Stimulated activated effector memory CD8-positive, alpha-beta T cell treated with anti-CD3 and anti-CD28 coated beads, Interleukin-12 subunit alpha, Interleukin-12 subunit beta, amount 100 ng/mL, for 72 hours (primary cell): ENCODE results near the gene ZNF133.
"Not testable (repeated sequence)": the region's sequence is repeated elsewhere in the genome, so short reads cannot be mapped to it uniquely, and the experiment has no call there.

ENCODE experiments used
- ATAC-seq: fragments of 150-1000 bp; cut with Tn5 transposase; 2 replicates; pipeline ENCODE4 v1.10.0; 2021
- DNase-seq, 2 donors: peaks; one replicate each; pipeline ENCODE4 v3.0.0; 2021 to 2022; ENCODE audit warnings: low spot score in 2 of 2
- H3K27ac Mint-ChIP-seq: one replicate; pipeline ENCODE4 v1.8.0; 2022; ENCODE audit warnings: mild to moderate bottlenecking, mixed read lengths
- H3K36me3 Mint-ChIP-seq: one replicate; pipeline ENCODE4 v1.8.0; 2022; ENCODE audit warnings: mild to moderate bottlenecking, mixed read lengths
- H3K4me1 Mint-ChIP-seq: one replicate; pipeline ENCODE4 v1.8.0; 2022; ENCODE audit warnings: mixed read lengths
- H3K4me3 Mint-ChIP-seq: one replicate; pipeline ENCODE4 v1.8.0; 2022; ENCODE audit warnings: mild to moderate bottlenecking, mixed read lengths
- H3K9me3 Mint-ChIP-seq: one replicate; pipeline ENCODE4 v1.8.0; 2022; ENCODE audit warnings: mixed read lengths

Gene ZNF133

GRCh38 chr20:18287915-18288748 is at the start of gene ZNF133:
ZNF133 (plus strand) TSS chr20:18288527; CDS start chr20:18305687, 17,160 bp downstream.
- Mint-ChIP-seq H3K4me3 (peak within 1 kb of the TSS; percentile 99), H3K36me3 (peaks cover 28% of the 10 kb centered on the region), H3K4me1 (peaks cover 30% of the 10 kb centered on the region), H3K27ac (peak within 1 kb of the TSS; percentile 97), H3K9me3 (peaks cover 5% of the 10 kb centered on the region)
- DNase-seq (peak; percentile 98 to 99), ATAC-seq (peak; percentile 98)

GRCh38 chr20:18240997-18241396 is 47.3 kb upstream of the ZNF133 start:
- no peak for DNase-seq
- no peaks in the 10 kb centered on the region for H3K36me3 Mint-ChIP-seq
- peaks cover 2% of the 10 kb centered on the region for H3K9me3 Mint-ChIP-seq
- no peak overlapping the region for H3K27ac Mint-ChIP-seq
- ATAC-seq = no peak
- no peaks in the 10 kb centered on the region for H3K4me1 Mint-ChIP-seq
- H3K4me3 Mint-ChIP-seq = no peak overlapping the region

GRCh38 chr20:18243802-18244201 is 44.5 kb upstream of the ZNF133 start:
- Mint-ChIP-seq H3K4me1 (no peaks in the 10 kb centered on the region), H3K9me3 (peaks cover 2% of the 10 kb centered on the region), H3K27ac (no peak overlapping the region), H3K36me3 (no peaks in the 10 kb centered on the region), H3K4me3 (no peak overlapping the region)
- ATAC-seq = no peak
- no peak for DNase-seq

- not testable (repeated sequence) for H3K4me1 Mint-ChIP-seq, H3K4me3 Mint-ChIP-seq, ATAC-seq, DNase-seq, H3K9me3 Mint-ChIP-seq, H3K27ac Mint-ChIP-seq, H3K36me3 Mint-ChIP-seq
These were observed 39.8 kb upstream of the ZNF133 start for GRCh38 chr20:18248545-18248944.

- no peak for ATAC-seq
- Mint-ChIP-seq H3K9me3 (no peaks in the 10 kb centered on the region), H3K27ac (no peak overlapping the region), H3K36me3 (no peaks in the 10 kb centered on the region), H3K4me3 (no peak overlapping the region), H3K4me1 (no peaks in the 10 kb centered on the region)
- no peak for DNase-seq
These were observed 38.1 kb upstream of the ZNF133 start for GRCh38 chr20:18250217-18250616.

- no peak overlapping the region for H3K27ac Mint-ChIP-seq
- H3K36me3 Mint-ChIP-seq = no peaks in the 10 kb centered on the region
- ATAC-seq = no peak
- DNase-seq = no peak
- no peaks in the 10 kb centered on the region for H3K9me3 Mint-ChIP-seq
- H3K4me3 Mint-ChIP-seq = no peak overlapping the region
- no peaks in the 10 kb centered on the region for H3K4me1 Mint-ChIP-seq
These were observed 35.5 kb upstream of the ZNF133 start for GRCh38 chr20:18252597-18253451.

- Mint-ChIP-seq H3K4me3 (no peak overlapping the region), H3K4me1 (no peaks in the 10 kb centered on the region), H3K9me3 (no peaks in the 10 kb centered on the region), H3K27ac (no peak overlapping the region), H3K36me3 (no peaks in the 10 kb centered on the region)
- DNase-seq (no peak), ATAC-seq (no peak)
These were observed 33.7 kb upstream of the ZNF133 start for GRCh38 chr20:18254615-18255014.

- DNase-seq = no peak
- Mint-ChIP-seq H3K4me1 (no peaks in the 10 kb centered on the region), H3K4me3 (no peak overlapping the region), H3K36me3 (no peaks in the 10 kb centered on the region), H3K27ac (no peak overlapping the region), H3K9me3 (no peaks in the 10 kb centered on the region)
- ATAC-seq = no peak
These were observed 32.8 kb upstream of the ZNF133 start for GRCh38 chr20:18255526-18255925.

- Mint-ChIP-seq H3K4me1 (no peaks in the 10 kb centered on the region), H3K27ac (no peak overlapping the region), H3K9me3 (no peaks in the 10 kb centered on the region), H3K4me3 (no peak overlapping the region), H3K36me3 (no peaks in the 10 kb centered on the region)
- DNase-seq = no peak
- ATAC-seq = no peak
These were observed 31.8 kb upstream of the ZNF133 start for GRCh38 chr20:18256440-18257090.

- DNase-seq = no peak
- Mint-ChIP-seq H3K4me1 (no peaks in the 10 kb centered on the region), H3K9me3 (no peaks in the 10 kb centered on the region), H3K36me3 (no peaks in the 10 kb centered on the region), H3K4me3 (no peak overlapping the region), H3K27ac (no peak overlapping the region)
- ATAC-seq = no peak
These were observed 30.0 kb upstream of the ZNF133 start for GRCh38 chr20:18258126-18258860.

- Mint-ChIP-seq H3K4me1 (no peaks in the 10 kb centered on the region), H3K9me3 (no peaks in the 10 kb centered on the region), H3K27ac (no peak overlapping the region), H3K36me3 (no peaks in the 10 kb centered on the region), H3K4me3 (no peak overlapping the region)
- no peak for ATAC-seq
- DNase-seq = no peak
These were observed 28.6 kb upstream of the ZNF133 start for GRCh38 chr20:18259730-18260129.

GRCh38 chr20:18263723-18264122 is 24.6 kb upstream of the ZNF133 start:
- Mint-ChIP-seq H3K4me1 (no peaks in the 10 kb centered on the region), H3K36me3 (no peaks in the 10 kb centered on the region), H3K27ac (no peak overlapping the region), H3K9me3 (no peaks in the 10 kb centered on the region), H3K4me3 (no peak overlapping the region)
- ATAC-seq (peak; percentile 26), DNase-seq (no peak)

- Mint-ChIP-seq H3K9me3 (no peaks in the 10 kb centered on the region), H3K36me3 (no peaks in the 10 kb centered on the region), H3K27ac (no peak overlapping the region), H3K4me3 (no peak overlapping the region), H3K4me1 (no peaks in the 10 kb centered on the region)
- ATAC-seq = no peak
- no peak for DNase-seq
These were observed 22.9 kb upstream of the ZNF133 start for GRCh38 chr20:18265441-18265840.

- DNase-seq (no peak), ATAC-seq (no peak)
- no peaks in the 10 kb centered on the region for H3K4me1 Mint-ChIP-seq
- no peak overlapping the region for H3K27ac Mint-ChIP-seq
- H3K9me3 Mint-ChIP-seq = no peaks in the 10 kb centered on the region
- H3K36me3 Mint-ChIP-seq = no peaks in the 10 kb centered on the region
- no peak overlapping the region for H3K4me3 Mint-ChIP-seq
These were observed 22.0 kb upstream of the ZNF133 start for GRCh38 chr20:18266282-18266681.

- Mint-ChIP-seq H3K27ac (no peak overlapping the region), H3K36me3 (no peaks in the 10 kb centered on the region), H3K9me3 (no peaks in the 10 kb centered on the region), H3K4me3 (no peak overlapping the region), H3K4me1 (no peaks in the 10 kb centered on the region)
- ATAC-seq = no peak
- no peak for DNase-seq
These were observed 20.5 kb upstream of the ZNF133 start for GRCh38 chr20:18267815-18268214.
